Activated CD4-positive, alpha-beta T cell treated with anti-CD3 and anti-CD28 coated beads for 36 hours (primary cell): ENCODE measurements around the gene ZNRF2. TPM values are rescaled to one million over a fixed set of nuclear protein-coding genes. Genes with fewer than 3 reads are reported as not detected.
"Not testable (repeated sequence)": the region's sequence is repeated elsewhere in the genome, so short reads cannot be mapped to it uniquely, and the experiment has no call there.

Source experiments
- ATAC-seq: fragments of 200-7000 bp; cut with Tn5 transposase; one replicate; pipeline ENCODE4 v1.10.0; 2021; ENCODE audit warnings: mild to moderate bottlenecking, moderate library complexity
- CTCF ChIA-PET: fragments of 350-600 bp; sonication (Branson Sonifier 250); formaldehyde crosslinking; loops from one replicate; lab custom pipeline; 2021; ENCODE audit warnings: antibody characterized with exemption; lab: Charles Lee
- POLR2A ChIA-PET: fragments of 350-600 bp; sonication (Branson Sonifier 250); formaldehyde crosslinking; loops from one replicate; lab custom pipeline; 2021; ENCODE audit warnings: antibody characterized with exemption, inconsistent platforms; lab: Charles Lee
- DNase-seq: peaks from one replicate; pipeline ENCODE4 v3.0.0-alpha.2; 2020
- H3K27ac Mint-ChIP-seq: one replicate; pipeline ENCODE4 v1.8.0; 2021; ENCODE audit warnings: mixed read lengths
- H3K27me3 Mint-ChIP-seq: one replicate; pipeline ENCODE4 v1.8.0; 2021; ENCODE audit warnings: mixed read lengths
- H3K36me3 Mint-ChIP-seq: one replicate; pipeline ENCODE4 v1.8.0; 2021; ENCODE audit warnings: low read depth, mixed read lengths
- H3K4me1 Mint-ChIP-seq: one replicate; pipeline ENCODE4 v1.8.0; 2021; ENCODE audit warnings: mixed read lengths
- H3K4me3 Mint-ChIP-seq: one replicate; pipeline ENCODE4 v1.8.0; 2021; ENCODE audit warnings: mild to moderate bottlenecking, moderate library complexity, mixed read lengths
- H3K9me3 Mint-ChIP-seq: one replicate; pipeline ENCODE4 v1.8.0; 2021; ENCODE audit warnings: low read depth, mixed read lengths
- intact Hi-C, 2 experiments: fragments of 100-400 bp; cut with DNase I in 1 of 2; cut with micrococcal nuclease in 1 of 2; formaldehyde crosslinking; loops; one replicate each; pipeline versions ENCODE4 v1.14.2 to v1.15.1; 2022 to 2024; cut with DNase I, micrococcal nuclease
- total RNA-seq, 2 experiments: library from RNA; stranded (reverse); gene quantifications; one replicate each; pipeline ENCODE4 v1.2.3, GENCODE V29; 2021

ZNRF2 gene
- total RNA-seq, 2 experiments from 2014 or later: 8.1 to 8.8 TPM

- ATAC-seq, H3K4me3 Mint-ChIP-seq, DNase-seq, POLR2A ChIA-PET, H3K36me3 Mint-ChIP-seq, H3K27me3 Mint-ChIP-seq, H3K27ac Mint-ChIP-seq, H3K9me3 Mint-ChIP-seq: not testable (repeated sequence)
- peaks cover 56% of the 10 kb centered on the region for H3K4me1 Mint-ChIP-seq
- intact Hi-C loops: loop anchor here (10.0 kb wide), 4 partner anchors 125 to 605 kb away; partner anchors contain the start of genes GARS1 (in 1 of the 2) and MTURN (in 1 of the 2)
- CTCF ChIA-PET: interaction anchor here (0.6 kb wide), 1 partner anchor 1098 kb away, joined by 3 read pairs; no protein-coding TSS in a partner anchor
These were observed 5.2 kb downstream of the ZNRF2 start for GRCh38 chr7:30289634-30290033.

GRCh38 chr7:30290317-30290716, 5.9 kb downstream of the ZNRF2 start:
- intact Hi-C loops, ATAC-seq, DNase-seq, H3K4me3 Mint-ChIP-seq, H3K27ac Mint-ChIP-seq, H3K36me3 Mint-ChIP-seq, POLR2A ChIA-PET, H3K27me3 Mint-ChIP-seq, H3K9me3 Mint-ChIP-seq: not testable (repeated sequence)
- CTCF ChIA-PET: interaction anchor here (0.6 kb wide), 1 partner anchor 1099 kb away, joined by 3 read pairs; no protein-coding TSS in a partner anchor
- H3K4me1 Mint-ChIP-seq: peaks cover 62% of the 10 kb centered on the region

GRCh38 chr7:30292416-30293038, 8.1 kb downstream of the ZNRF2 start:
- CTCF ChIA-PET, H3K9me3 Mint-ChIP-seq, POLR2A ChIA-PET, H3K27me3 Mint-ChIP-seq, H3K4me3 Mint-ChIP-seq, ATAC-seq, H3K27ac Mint-ChIP-seq, H3K36me3 Mint-ChIP-seq, intact Hi-C loops, DNase-seq: not testable (repeated sequence)
- H3K4me1 Mint-ChIP-seq: peaks cover 62% of the 10 kb centered on the region

- CTCF ChIA-PET, H3K9me3 Mint-ChIP-seq, H3K4me3 Mint-ChIP-seq, DNase-seq, H3K27me3 Mint-ChIP-seq, H3K27ac Mint-ChIP-seq, H3K36me3 Mint-ChIP-seq, intact Hi-C loops, POLR2A ChIA-PET, ATAC-seq: not testable (repeated sequence)
- H3K4me1 Mint-ChIP-seq: peaks cover 49% of the 10 kb centered on the region
These were observed 11.9 kb downstream of the ZNRF2 start for GRCh38 chr7:30296304-30296703.

- CTCF ChIA-PET, H3K27me3 Mint-ChIP-seq, DNase-seq, POLR2A ChIA-PET, H3K27ac Mint-ChIP-seq, H3K36me3 Mint-ChIP-seq, intact Hi-C loops, H3K4me3 Mint-ChIP-seq, H3K9me3 Mint-ChIP-seq: not testable (repeated sequence)
- H3K4me1 Mint-ChIP-seq: peaks cover 43% of the 10 kb centered on the region
- ATAC-seq: peak; percentile 30
These were observed 13.1 kb downstream of the ZNRF2 start for GRCh38 chr7:30297499-30297898.

GRCh38 chr7:30298409-30298808, 14.0 kb downstream of the ZNRF2 start:
- CTCF ChIA-PET, H3K27me3 Mint-ChIP-seq, ATAC-seq, H3K4me3 Mint-ChIP-seq, intact Hi-C loops, H3K36me3 Mint-ChIP-seq, DNase-seq, H3K9me3 Mint-ChIP-seq, POLR2A ChIA-PET, H3K27ac Mint-ChIP-seq: not testable (repeated sequence)
- peaks cover 45% of the 10 kb centered on the region for H3K4me1 Mint-ChIP-seq

GRCh38 chr7:30301751-30302150, 17.4 kb downstream of the ZNRF2 start:
- ChIA-PET POLR2A (no interaction called here), CTCF (interaction anchor here (0.6 to 2.5 kb wide), 3 partner anchors 24 to 76 kb away, joined by 3 to 8 read pairs (median 3); no protein-coding TSS in a partner anchor)
- intact Hi-C loops: no loop called here
- Mint-ChIP-seq H3K36me3 (no peaks in the 10 kb centered on the region), H3K27me3 (no peaks in the 10 kb centered on the region), H3K4me3 (no peak overlapping the region), H3K4me1 (peaks cover 58% of the 10 kb centered on the region), H3K9me3 (no peaks in the 10 kb centered on the region), H3K27ac (no peak overlapping the region)
- no peak for ATAC-seq
- no peak for DNase-seq

- ChIA-PET CTCF (interaction anchor here (0.5 to 2.5 kb wide), 3 partner anchors 22 to 77 kb away, joined by 3 to 8 read pairs (median 3); no protein-coding TSS in a partner anchor), POLR2A (no interaction called here)
- ATAC-seq: no peak
- H3K4me3 Mint-ChIP-seq: no peak overlapping the region
- intact Hi-C loops: no loop called here
- H3K9me3 Mint-ChIP-seq: no peaks in the 10 kb centered on the region
- no peaks in the 10 kb centered on the region for H3K27me3 Mint-ChIP-seq
- DNase-seq: no peak
- H3K27ac Mint-ChIP-seq: no peak overlapping the region
- no peaks in the 10 kb centered on the region for H3K36me3 Mint-ChIP-seq
- peaks cover 58% of the 10 kb centered on the region for H3K4me1 Mint-ChIP-seq
These were observed 18.4 kb downstream of the ZNRF2 start for GRCh38 chr7:30302656-30303311.

GRCh38 chr7:30303312-30304039, 19.1 kb downstream of the ZNRF2 start:
- POLR2A ChIA-PET: no interaction called here
- intact Hi-C loops: no loop called here
- no peaks in the 10 kb centered on the region for H3K36me3 Mint-ChIP-seq

GRCh38 chr7:30304177-30304884, 19.9 kb downstream of the ZNRF2 start:
- Mint-ChIP-seq H3K27ac (no peak overlapping the region), H3K36me3 (no peaks in the 10 kb centered on the region), H3K4me3 (no peak overlapping the region), H3K9me3 (no peaks in the 10 kb centered on the region), H3K4me1 (peaks cover 58% of the 10 kb centered on the region), H3K27me3 (no peaks in the 10 kb centered on the region)
- ATAC-seq (no peak), DNase-seq (no peak)
- POLR2A ChIA-PET: interaction anchor here (0.9 kb wide), 1 partner anchor 18 kb away, joined by 3 read pairs; no protein-coding TSS in a partner anchor
- intact Hi-C loops: no loop called here
- CTCF ChIA-PET: interaction anchor here (2.4 kb wide), 1 partner anchor 18 kb away, joined by 7 read pairs; no protein-coding TSS in a partner anchor

More at GRCh38 chr7:30303312-30304039, 19.1 kb downstream of the ZNRF2 start:
- ATAC-seq: no peak
- H3K9me3 Mint-ChIP-seq: no peaks in the 10 kb centered on the region
- no peak for DNase-seq
- H3K4me3 Mint-ChIP-seq: no peak overlapping the region
- H3K27me3 Mint-ChIP-seq: no peaks in the 10 kb centered on the region
- peaks cover 61% of the 10 kb centered on the region for H3K4me1 Mint-ChIP-seq
- H3K27ac Mint-ChIP-seq: no peak overlapping the region
- CTCF ChIA-PET: interaction anchor here (2.4 kb wide), 1 partner anchor 19 kb away, joined by 7 read pairs; no protein-coding TSS in a partner anchor

- no peak for ATAC-seq
- H3K27me3 Mint-ChIP-seq: no peaks in the 10 kb centered on the region
- H3K4me3 Mint-ChIP-seq: no peak overlapping the region
- intact Hi-C loops: no loop called here
- H3K9me3 Mint-ChIP-seq: no peaks in the 10 kb centered on the region
- CTCF ChIA-PET: interaction anchor here (0.6 to 1.2 kb wide), 3 partner anchors 20 to 84 kb away, joined by 3 read pairs; no protein-coding TSS in a partner anchor
- DNase-seq: no peak
- POLR2A ChIA-PET: no interaction called here
- no peaks in the 10 kb centered on the region for H3K36me3 Mint-ChIP-seq
- H3K27ac Mint-ChIP-seq: no peak overlapping the region
- H3K4me1 Mint-ChIP-seq: peaks cover 71% of the 10 kb centered on the region
These were observed 22.6 kb downstream of the ZNRF2 start for GRCh38 chr7:30306976-30307375.
